AG10803 (cell line): Measurements from ENCODE around the gene HSH2D.
"Not testable (repeated sequence)": the region's sequence is repeated elsewhere in the genome, so short reads cannot be mapped to it uniquely, and the experiment has no call there.

Source experiments
- DNase-seq: peaks from one replicate; pipeline ENCODE4 v3.0.0; 2010; ENCODE audit warnings: low read depth
- H3K4me3 ChIP-seq: 2 replicates; pipeline ENCODE4 v1.5.1; 2011; ENCODE audit warnings: mild to moderate bottlenecking, low read length, control low read depth
- CTCF ChIP-seq: conservative IDR thresholded peaks from 2 replicates; pipeline ENCODE4 v1.5.1; 2011; ENCODE audit warnings: mild to moderate bottlenecking, low read length, control low read depth, inconsistent platforms

Gene HSH2D

GRCh38 chr19:16113727-16114126 is 29.8 kb upstream of the HSH2D start:
- no peak overlapping the region for H3K4me3 ChIP-seq
- DNase-seq: no peak
- no peak for TF ChIP-seq CTCF

- TF ChIP-seq CTCF: no peak
- no peak for DNase-seq
- H3K4me3 ChIP-seq: no peak overlapping the region
Measured at GRCh38 chr19:16115301-16116039, 28.0 kb upstream of the HSH2D start.

GRCh38 chr19:16116067-16116466 is 27.4 kb upstream of the HSH2D start:
- H3K4me3 ChIP-seq: no peak overlapping the region
- TF ChIP-seq CTCF: no peak
- no peak for DNase-seq

GRCh38 chr19:16117594-16118033 is 25.9 kb upstream of the HSH2D start:
- H3K4me3 ChIP-seq: no peak overlapping the region

GRCh38 chr19:16118489-16119033 is 24.9 kb upstream of the HSH2D start:
- no peak for DNase-seq
- TF ChIP-seq CTCF: no peak
- H3K4me3 ChIP-seq: no peak overlapping the region

More at GRCh38 chr19:16117594-16118033, 25.9 kb upstream of the HSH2D start:
- DNase-seq: no peak
- TF ChIP-seq CTCF: no peak

GRCh38 chr19:16119075-16119857 is 24.2 kb upstream of the HSH2D start:
- not testable (repeated sequence) for H3K4me3 ChIP-seq, DNase-seq

- H3K4me3 ChIP-seq: no peak overlapping the region
- DNase-seq: no peak
- TF ChIP-seq CTCF: no peak
Measured at GRCh38 chr19:16121141-16121540, 22.3 kb upstream of the HSH2D start.
